ENCODE data around the gene VPS13D.
"Not testable (repeated sequence)": the region's sequence is repeated elsewhere in the genome, so short reads cannot be mapped to it uniquely, and the experiment has no call there.

The VPS13D gene

GRCh38 chr1:12290828-12291227 is 61.0 kb downstream of the VPS13D start:
- DNase-seq: no peak

GRCh38 chr1:12293416-12293815 is 63.6 kb downstream of the VPS13D start:
- no peak for DNase-seq

- no peak for DNase-seq
Measured at GRCh38 chr1:12294076-12294475, 64.2 kb downstream of the VPS13D start.

GRCh38 chr1:12296016-12296415 is 66.2 kb downstream of the VPS13D start:
- DNase-seq: no peak

- no peak for DNase-seq
Measured at GRCh38 chr1:12296623-12297022, 66.8 kb downstream of the VPS13D start.

- no peak for DNase-seq
Measured at GRCh38 chr1:12300706-12301105, 70.9 kb downstream of the VPS13D start.

GRCh38 chr1:12301518-12302237 is 71.8 kb downstream of the VPS13D start:
- no peak for DNase-seq

- DNase-seq: no peak
Measured at GRCh38 chr1:12302798-12303447, 73.1 kb downstream of the VPS13D start.

- no peak for DNase-seq
Measured at GRCh38 chr1:12305377-12305776, 75.5 kb downstream of the VPS13D start.

GRCh38 chr1:12309783-12310742 is 80.2 kb downstream of the VPS13D start:
- DNase-seq: no peak

GRCh38 chr1:12314333-12314903 is 84.6 kb downstream of the VPS13D start:
- DNase-seq: no peak

GRCh38 chr1:12315146-12315545 is 85.3 kb downstream of the VPS13D start:
- DNase-seq: no peak

- no peak for DNase-seq
Measured at GRCh38 chr1:12316331-12316730, 86.5 kb downstream of the VPS13D start.

GRCh38 chr1:12320486-12320885 is 90.7 kb downstream of the VPS13D start:
- DNase-seq: no peak

GRCh38 chr1:12324423-12324822 is 94.6 kb downstream of the VPS13D start:
- no peak for DNase-seq

GRCh38 chr1:12324973-12325372 is 95.1 kb downstream of the VPS13D start:
- not testable (repeated sequence) for DNase-seq

- DNase-seq: no peak
Measured at GRCh38 chr1:12326986-12327385, 97.2 kb downstream of the VPS13D start.

GRCh38 chr1:12327566-12327965 is 97.7 kb downstream of the VPS13D start:
- DNase-seq: no peak

GRCh38 chr1:12333036-12333785 is 103.4 kb downstream of the VPS13D start:
- no peak for DNase-seq

GRCh38 chr1:12335815-12336214 is 106.0 kb downstream of the VPS13D start:
- no peak for DNase-seq

- DNase-seq: no peak
Measured at GRCh38 chr1:12336413-12336812, 106.6 kb downstream of the VPS13D start.

GRCh38 chr1:12338017-12338416 is 108.2 kb downstream of the VPS13D start:
- no peak for DNase-seq

Data from activated CD4-positive, alpha-beta T cell treated with anti-CD3 and anti-CD28 coated beads for 48 hours (primary cell).